ENCODE results near the gene FETUB. TPM values are rescaled to one million over a fixed set of nuclear protein-coding genes. Genes with fewer than 3 reads are reported as not detected.

Gene FETUB
- total RNA-seq, 2 experiments from 2014 or later: not detected

DNA sequence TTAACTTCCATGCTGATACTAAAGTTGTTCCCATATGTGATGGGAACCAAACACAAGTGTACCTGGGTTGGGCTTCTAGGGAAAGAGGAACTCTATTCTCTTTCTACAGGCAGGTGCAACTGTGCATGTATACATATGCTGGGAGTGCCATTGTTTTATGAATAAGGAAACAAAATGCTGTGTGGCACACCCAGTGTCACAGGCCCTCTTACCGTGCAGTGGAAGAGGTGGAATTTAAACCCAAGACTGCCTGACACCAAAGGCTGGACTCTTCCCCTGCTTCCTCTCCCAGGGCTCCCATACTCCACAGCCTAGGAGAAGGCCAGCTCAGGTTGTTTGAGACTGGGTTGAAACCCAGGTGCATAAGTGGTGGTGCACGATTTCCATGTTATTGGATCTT, 1.9 kb upstream of the FETUB start:
- no TSS peak for BruUV-seq (replicated peaks)
- POLR2A ChIA-PET: no interaction called here

DNA sequence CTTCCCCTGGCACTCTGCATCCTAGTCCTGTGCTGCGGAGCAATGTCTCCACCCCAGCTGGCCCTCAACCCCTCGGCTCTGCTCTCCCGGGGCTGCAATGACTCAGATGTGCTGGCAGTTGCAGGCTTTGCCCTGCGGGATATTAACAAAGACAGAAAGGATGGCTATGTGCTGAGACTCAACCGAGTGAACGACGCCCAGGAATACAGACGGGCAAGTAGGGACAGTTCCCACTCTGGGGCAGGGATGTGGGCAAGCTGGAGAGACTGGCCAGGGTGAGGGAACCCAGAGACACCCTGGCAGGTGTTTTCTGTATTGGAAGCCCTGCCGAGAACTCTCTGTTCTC, 247 bp downstream of the FETUB start:
- Histone ChIP-seq H2AFZ (ENCODE audit: low read length) (no peak overlapping the region), H3K9me2 (ENCODE audit: insufficient read depth, low read length) (no peaks in the 10 kb centered on the region), H3K9me3 (ENCODE audit: low read length) (peaks cover 7% of the 10 kb centered on the region; the same call in 1 of the 2 replicates), H3K4me1 (ENCODE audit: insufficient read depth, low read length, poor library complexity, severe bottlenecking) (peaks cover 22% of the 10 kb centered on the region), H4K20me1 (ENCODE audit: insufficient read depth, low read length) (no peaks in the 10 kb centered on the region), H3K36me3 (ENCODE audit: insufficient read depth, low read length) (no peaks in the 10 kb centered on the region), H3K4me2 (ENCODE audit: low read length) (no peak overlapping the region), H3K27ac (ENCODE audit: low read depth, low read length, poor library complexity, severe bottlenecking) (no peak overlapping the region), H3K4me3 (ENCODE audit: low read depth, low read length, poor library complexity, severe bottlenecking) (no peak overlapping the region), H3K79me2 (ENCODE audit: insufficient read depth, low read depth, low read length) (no peaks in the 10 kb centered on the region)
- DNase-seq (ENCODE audit: low spot score): no peak
- TF ChIP-seq EZH2phosphoT487 (IDR thresholded peaks at IDR 0.05; ENCODE audit: borderline replicate concordance, low read depth, low read length): no peak
- TF ChIP-seq, protein P1, sequence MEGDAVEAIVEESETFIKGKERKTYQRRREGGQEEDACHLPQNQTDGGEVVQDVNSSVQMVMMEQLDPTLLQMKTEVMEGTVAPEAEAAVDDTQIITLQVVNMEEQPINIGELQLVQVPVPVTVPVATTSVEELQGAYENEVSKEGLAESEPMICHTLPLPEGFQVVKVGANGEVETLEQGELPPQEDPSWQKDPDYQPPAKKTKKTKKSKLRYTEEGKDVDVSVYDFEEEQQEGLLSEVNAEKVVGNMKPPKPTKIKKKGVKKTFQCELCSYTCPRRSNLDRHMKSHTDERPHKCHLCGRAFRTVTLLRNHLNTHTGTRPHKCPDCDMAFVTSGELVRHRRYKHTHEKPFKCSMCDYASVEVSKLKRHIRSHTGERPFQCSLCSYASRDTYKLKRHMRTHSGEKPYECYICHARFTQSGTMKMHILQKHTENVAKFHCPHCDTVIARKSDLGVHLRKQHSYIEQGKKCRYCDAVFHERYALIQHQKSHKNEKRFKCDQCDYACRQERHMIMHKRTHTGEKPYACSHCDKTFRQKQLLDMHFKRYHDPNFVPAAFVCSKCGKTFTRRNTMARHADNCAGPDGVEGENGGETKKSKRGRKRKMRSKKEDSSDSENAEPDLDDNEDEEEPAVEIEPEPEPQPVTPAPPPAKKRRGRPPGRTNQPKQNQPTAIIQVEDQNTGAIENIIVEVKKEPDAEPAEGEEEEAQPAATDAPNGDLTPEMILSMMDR (conservative IDR thresholded peaks at IDR 0.05; ENCODE audit: low read length): no peak
- ChIA-PET POLR2A (interaction anchor here (1.2 kb wide), 1 partner anchor 10 kb away, joined by 4 read pairs; no protein-coding TSS in a partner anchor), CTCF (ENCODE audit: unreplicated experiment) (no interaction called here)
- no TSS peak for BruUV-seq (replicated peaks)
- intact Hi-C loops (cut with micrococcal nuclease; ENCODE audit: unreplicated experiment): no loop called here

More for the DNA sequence above, 1.9 kb upstream of the FETUB start:
- H3K36me3 ChIP-seq (ENCODE audit: insufficient read depth, low read length): no peaks in the 10 kb centered on the region
- peaks cover 7% of the 10 kb centered on the region; the same call in 1 of the 2 replicates for H3K9me3 ChIP-seq (ENCODE audit: low read length)
- H2AFZ ChIP-seq (ENCODE audit: low read length): no peak overlapping the region
- no peak overlapping the region for H3K4me3 ChIP-seq (ENCODE audit: low read depth, low read length, poor library complexity, severe bottlenecking)
- no peak overlapping the region for H3K27ac ChIP-seq (ENCODE audit: low read depth, low read length, poor library complexity, severe bottlenecking)
- intact Hi-C loops (cut with micrococcal nuclease; ENCODE audit: unreplicated experiment): no loop called here
- DNase-seq (ENCODE audit: low spot score): no peak
- H3K4me1 ChIP-seq (ENCODE audit: insufficient read depth, low read length, poor library complexity, severe bottlenecking): peaks cover 15% of the 10 kb centered on the region
- H4K20me1 ChIP-seq (ENCODE audit: insufficient read depth, low read length): no peaks in the 10 kb centered on the region
- no peaks in the 10 kb centered on the region for H3K79me2 ChIP-seq (ENCODE audit: insufficient read depth, low read depth, low read length)
- CTCF ChIA-PET (ENCODE audit: unreplicated experiment): no interaction called here
- TF ChIP-seq, protein P1 (conservative IDR thresholded peaks at IDR 0.05; ENCODE audit: low read length): no peak
- TF ChIP-seq EZH2phosphoT487 (IDR thresholded peaks at IDR 0.05; ENCODE audit: borderline replicate concordance, low read depth, low read length): no peak
- no peaks in the 10 kb centered on the region for H3K9me2 ChIP-seq (ENCODE audit: insufficient read depth, low read length)
- no peak overlapping the region for H3K4me2 ChIP-seq (ENCODE audit: low read length)

DNA sequence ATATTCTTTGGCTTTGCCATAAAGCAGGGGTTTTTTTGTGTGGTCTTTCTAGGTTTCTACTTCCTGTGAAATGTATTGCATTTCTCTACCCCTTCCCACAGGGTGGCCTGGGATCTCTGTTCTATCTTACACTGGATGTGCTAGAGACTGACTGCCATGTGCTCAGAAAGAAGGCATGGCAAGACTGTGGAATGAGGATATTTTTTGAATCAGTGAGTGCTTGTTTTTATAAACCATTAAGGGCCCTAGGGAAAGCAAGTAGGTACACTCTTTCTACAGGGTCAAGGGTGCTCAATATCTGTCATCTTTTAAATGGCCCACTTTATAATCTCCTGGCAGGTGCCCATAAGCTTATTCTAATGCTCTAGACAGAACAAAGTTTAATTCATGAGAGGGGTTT, 730 bp downstream of the FETUB start:
- ChIA-PET POLR2A (interaction anchor here (0.5 to 1.2 kb wide), 2 partner anchors 9 to 151 kb away, joined by 3 to 4 read pairs; no protein-coding TSS in a partner anchor), CTCF (ENCODE audit: unreplicated experiment) (no interaction called here)
- BruUV-seq (replicated peaks): no TSS peak
- no peaks in the 10 kb centered on the region for H3K36me3 ChIP-seq (ENCODE audit: insufficient read depth, low read length)
- TF ChIP-seq, protein P1 (conservative IDR thresholded peaks at IDR 0.05; ENCODE audit: low read length): no peak
- TF ChIP-seq EZH2phosphoT487 (IDR thresholded peaks at IDR 0.05; ENCODE audit: borderline replicate concordance, low read depth, low read length): no peak
- no peaks in the 10 kb centered on the region for H4K20me1 ChIP-seq (ENCODE audit: insufficient read depth, low read length)
- no peaks in the 10 kb centered on the region for H3K9me2 ChIP-seq (ENCODE audit: insufficient read depth, low read length)
- H3K79me2 ChIP-seq (ENCODE audit: insufficient read depth, low read depth, low read length): no peaks in the 10 kb centered on the region
- peaks cover 22% of the 10 kb centered on the region for H3K4me1 ChIP-seq (ENCODE audit: insufficient read depth, low read length, poor library complexity, severe bottlenecking)
- H2AFZ ChIP-seq (ENCODE audit: low read length): no peak overlapping the region
- intact Hi-C loops (cut with micrococcal nuclease; ENCODE audit: unreplicated experiment): no loop called here
- H3K4me3 ChIP-seq (ENCODE audit: low read depth, low read length, poor library complexity, severe bottlenecking): no peak overlapping the region
- DNase-seq (ENCODE audit: low spot score): no peak
- no peak overlapping the region for H3K27ac ChIP-seq (ENCODE audit: low read depth, low read length, poor library complexity, severe bottlenecking)
- H3K9me3 ChIP-seq (ENCODE audit: low read length): peaks cover 7% of the 10 kb centered on the region; the same call in 1 of the 2 replicates
- H3K4me2 ChIP-seq (ENCODE audit: low read length): no peak overlapping the region

All from OCI-LY7 (cell line).